IMR-90 (cell line): ENCODE measurements around the gene ACP4. TPM values are rescaled to one million over a fixed set of nuclear protein-coding genes. Genes with fewer than 3 reads are reported as not detected.
"Not testable (repeated sequence)": the region's sequence is repeated elsewhere in the genome, so short reads cannot be mapped to it uniquely, and the experiment has no call there.

ENCODE experiments used
- ATAC-seq: fragments of 200-7000 bp; cut with Tn5 transposase; 2 replicates; pipeline ENCODE4 v1.9.1; 2020; ENCODE audit warnings: low read depth, mild to moderate bottlenecking, moderate library complexity
- BruUV-seq: library from RNA; stranded (reverse); fragments of 400-500 nt; replicated peaks from 2 replicates; lab custom pipeline; 2021; lab: Mats Ljungman, UMichigan
- CTCF ChIA-PET: fragments of 300-600 bp; formaldehyde crosslinking; extraction: SDS; loops from one replicate; lab custom pipeline; 2021; ENCODE audit warnings: antibody characterized with exemption; lab: Yijun Ruan, JAX
- POLR2A ChIA-PET: fragments of 300-600 bp; sonication (Branson Sonifier 250); formaldehyde crosslinking; loops from one replicate; lab custom pipeline; 2022; ENCODE audit warnings: antibody characterized with exemption; ENCODE audit not compliant: unreplicated experiment; lab: Charles Lee
- DNase-seq: peaks from one replicate; pipeline ENCODE4 v3.0.0; 2013
- H2AFZ ChIP-seq: replicated peaks from 2 replicates; pipeline ENCODE3; 2013; ENCODE audit warnings: low read length, mild to moderate bottlenecking; ENCODE audit not compliant: poor library complexity
- H2AK5ac ChIP-seq: 2 replicates; pipeline ENCODE4 v1.6.1; 2013; ENCODE audit warnings: low read depth, low read length, inconsistent platforms
- H2AK9ac ChIP-seq: replicated peaks from 2 replicates; pipeline ENCODE3; 2013; ENCODE audit warnings: mild to moderate bottlenecking, low read depth, low read length, moderate library complexity; ENCODE audit not compliant: poor library complexity
- H2BK120ac ChIP-seq: 2 replicates; pipeline ENCODE4 v1.6.1; 2013; ENCODE audit warnings: low read depth, low read length, inconsistent platforms
- H2BK15ac ChIP-seq: 3 replicates; pipeline ENCODE4 v1.6.1; 2013; ENCODE audit warnings: low read depth, low read length, inconsistent platforms
- H2BK20ac ChIP-seq: 2 replicates; pipeline ENCODE4 v1.6.1; 2013; ENCODE audit warnings: low read depth, mild to moderate bottlenecking, inconsistent platforms, low read length, moderate library complexity
- H2BK5ac ChIP-seq: 2 replicates; pipeline ENCODE4 v1.6.1; 2013; ENCODE audit warnings: mild to moderate bottlenecking, low read depth, low read length, inconsistent platforms; ENCODE audit not compliant: poor library complexity, severe bottlenecking
- H3K14ac ChIP-seq: replicated peaks from 2 replicates; pipeline ENCODE4 v1.6.1; 2013; ENCODE audit warnings: low read depth, low read length, inconsistent platforms
- H3K18ac ChIP-seq: 2 replicates; pipeline ENCODE4 v1.6.1; 2013; ENCODE audit warnings: low read depth, low read length, control low read depth
- H3K23ac ChIP-seq: 2 replicates; pipeline ENCODE4 v1.6.1; 2013; ENCODE audit warnings: low read depth, low read length, inconsistent platforms
- H3K27ac ChIP-seq: 2 replicates; pipeline ENCODE4 v1.5.1; 2013; ENCODE audit warnings: mild to moderate bottlenecking, control low read depth, low read length; ENCODE audit not compliant: insufficient read depth
- H3K27me3 ChIP-seq: 2 replicates; pipeline ENCODE4 v1.6.1; 2013; ENCODE audit warnings: low read length; ENCODE audit not compliant: control insufficient read depth, insufficient read depth
- H3K36me3 ChIP-seq: 2 replicates; pipeline ENCODE4 v1.6.1; 2013; ENCODE audit warnings: low read length, mixed read lengths; ENCODE audit not compliant: control insufficient read depth, insufficient read depth
- H3K4ac ChIP-seq: 2 replicates; pipeline ENCODE4 v1.6.1; 2013; ENCODE audit warnings: low read depth, low read length, inconsistent platforms
- H3K4me1 ChIP-seq: 2 replicates; pipeline ENCODE4 v1.6.1; 2013; ENCODE audit warnings: low read length, mixed read lengths; ENCODE audit not compliant: control insufficient read depth, insufficient read depth
- H3K4me2 ChIP-seq: 2 replicates; pipeline ENCODE4 v1.6.1; 2013; ENCODE audit warnings: low read depth, mild to moderate bottlenecking, control low read depth, low read length, moderate library complexity
- H3K4me3 ChIP-seq: 2 replicates; pipeline ENCODE4 v1.5.1; 2013; ENCODE audit warnings: low read depth, mild to moderate bottlenecking, control low read depth, low read length, moderate library complexity; ENCODE audit not compliant: insufficient read depth
- H3K56ac ChIP-seq: 2 replicates; pipeline ENCODE4 v1.6.1; 2013; ENCODE audit warnings: low read length, inconsistent platforms; ENCODE audit not compliant: insufficient read depth; ENCODE audit errors: extremely low read depth
- H3K79me1 ChIP-seq, 2 experiments: 2 replicates each; pipeline ENCODE4 v1.6.1; 2013; ENCODE audit warnings: low read length in 2 of 2, inconsistent platforms in 1 of 2, low read depth in 1 of 2
- H3K9ac ChIP-seq: 2 replicates; pipeline ENCODE4 v1.6.1; 2013; ENCODE audit warnings: low read depth, low read length, control low read depth
- H3K9me1 ChIP-seq: 2 replicates; pipeline ENCODE4 v1.6.1; 2013; ENCODE audit warnings: low read length, inconsistent platforms; ENCODE audit not compliant: insufficient read depth
- H3K9me3 ChIP-seq: 2 replicates; pipeline ENCODE4 v1.6.1; 2013; ENCODE audit warnings: low read length; ENCODE audit not compliant: control insufficient read depth, insufficient read depth
- H4K20me1 ChIP-seq: 2 replicates; pipeline ENCODE4 v1.6.1; 2013; ENCODE audit warnings: low read length, inconsistent platforms; ENCODE audit not compliant: insufficient read depth
- H4K5ac ChIP-seq: 2 replicates; pipeline ENCODE4 v1.6.1; 2013; ENCODE audit warnings: mild to moderate bottlenecking, low read depth, low read length, control low read depth
- H4K8ac ChIP-seq, 2 experiments: 2 replicates each; pipeline ENCODE4 v1.6.1; 2013; ENCODE audit warnings: low read depth in 2 of 2, low read length in 2 of 2, control low read depth in 1 of 2, inconsistent platforms in 1 of 2
- H4K91ac ChIP-seq: 2 replicates; pipeline ENCODE4 v1.6.1; 2013; ENCODE audit warnings: low read depth, low read length, inconsistent platforms; ENCODE audit not compliant: insufficient read depth
- BHLHE40 ChIP-seq: fragments of 150-350 bp; IDR thresholded peaks from 2 replicates; pipeline ENCODE4 v1.6.1; 2016; ENCODE audit warnings: mild to moderate bottlenecking, low read depth, low read length
- ELK1 ChIP-seq: fragments of 150-350 bp; IDR thresholded peaks from 2 replicates; pipeline ENCODE4 v1.6.1; 2016; ENCODE audit warnings: low read depth, mild to moderate bottlenecking, low read length, moderate library complexity, borderline replicate concordance
- MAFK ChIP-seq: IDR thresholded peaks from 2 replicates; pipeline ENCODE4 v1.6.1; 2012; ENCODE audit warnings: low read depth, low read length, improper control_type of control experiment
- MAZ ChIP-seq: IDR thresholded peaks from 2 replicates; pipeline ENCODE4 v1.6.1; 2012; ENCODE audit warnings: low read depth, mild to moderate bottlenecking, low read length, improper control_type of control experiment, moderate library complexity, borderline replicate concordance
- MXI1 ChIP-seq: IDR thresholded peaks from 2 replicates; pipeline ENCODE4 v1.6.1; 2012; ENCODE audit warnings: low read depth, mild to moderate bottlenecking, low read length, moderate library complexity, borderline replicate concordance
- NFE2L2 ChIP-seq: fragments of 150-350 bp; IDR thresholded peaks from 2 replicates; pipeline ENCODE4 v1.6.1; 2016; ENCODE audit warnings: low read depth, mild to moderate bottlenecking, low read length
- POLR2A ChIP-seq: IDR thresholded peaks from 2 replicates; pipeline ENCODE4 v1.6.1; 2012; ENCODE audit warnings: mild to moderate bottlenecking, low read depth, low read length
- RFX5 ChIP-seq: IDR thresholded peaks from 2 replicates; pipeline ENCODE4 v1.8.0; 2012; ENCODE audit warnings: low read depth, mild to moderate bottlenecking, low read length, moderate library complexity
- SMC3 ChIP-seq: fragments of 150-350 bp; IDR thresholded peaks from 2 replicates; pipeline ENCODE4 v1.6.1; 2016; ENCODE audit warnings: low read depth, mild to moderate bottlenecking, antibody characterized with exemption, low read length, moderate library complexity
- WGBS, 2 experiments: methylation state at CpG; one replicate each; pipeline versions ENCODE4 v1.1.5 to v1.1.7; 2013; ENCODE audit warnings: missing lambda C conversion rate in 2 of 2; ENCODE audit not compliant: insufficient read length in 1 of 2; ENCODE audit errors: extremely low coverage in 2 of 2; 5-methylcytosine and 5-hydroxymethylcytosine counted together
- dilution Hi-C: fragments of 300-500 bp; cut with HindIII; formaldehyde crosslinking; loops from one replicate; pipeline ENCODE4 v1.14.3; 2018; ENCODE audit warnings: low sequenced_read_pairs; ENCODE audit not compliant: unreplicated experiment
- in situ Hi-C: fragments of 300-500 bp; cut with MboI; formaldehyde crosslinking; loops from 3 replicates; pipeline ENCODE4 v1.14.3; 2019; ENCODE audit warnings: low sequenced_read_pairs, inconsistent platforms, mixed read lengths
- intact Hi-C: fragments of 100-400 bp; cut with micrococcal nuclease; formaldehyde crosslinking; loops from 2 replicates; pipeline ENCODE4 v1.10.0; 2022
- polyA plus RNA-seq, 3 experiments: library from polyadenylated mRNA; depleted of rRNA; stranded (reverse); fragments of >200 nt; gene quantifications; 2 replicates each; pipeline ENCODE4 v1.2.3, GENCODE V29; 2012; ENCODE audit warnings: low replicate concordance in 1 of 3
- total RNA-seq: library from RNA; depleted of rRNA; stranded (reverse); fragments of >200 nt; gene quantifications from 2 replicates; pipeline ENCODE4 v1.2.3, GENCODE V29; 2012

The ACP4 gene
- total and polyA plus RNA-seq, 2 of the 4 experiments (the other 2 are of a cell fraction): not detected

GRCh38 chr19:50745221-50745620 lies 45.0 kb upstream of the ACP4 start:
- Histone ChIP-seq H3K56ac (no peak overlapping the region), H4K8ac (no peak overlapping the region), H3K4me3 (no peak overlapping the region), H3K9me3 (no peaks in the 10 kb centered on the region), H2AK5ac (no peak overlapping the region), H4K5ac (no peak overlapping the region), H2AFZ (no peak overlapping the region), H3K27me3 (peaks cover 7% of the 10 kb centered on the region), H3K14ac (no peak overlapping the region), H3K9me1 (no peaks in the 10 kb centered on the region), H3K18ac (no peak overlapping the region), H2BK120ac (no peak overlapping the region), H4K91ac (no peak overlapping the region), H3K79me1 (no peaks in the 10 kb centered on the region), H3K36me3 (no peaks in the 10 kb centered on the region), H2AK9ac (no peak overlapping the region), H3K4ac (no peak overlapping the region), H3K4me1 (no peaks in the 10 kb centered on the region), H3K4me2 (no peak overlapping the region), H2BK15ac (no peak overlapping the region), H3K27ac (no peak overlapping the region), H2BK5ac (no peak overlapping the region), H3K9ac (no peak overlapping the region), H2BK20ac (no peak overlapping the region), H4K20me1 (no peaks in the 10 kb centered on the region), H3K23ac (no peak overlapping the region)
- DNase-seq (no peak), ATAC-seq (no peak)
- ChIA-PET POLR2A (no interaction called here), CTCF (no interaction called here)
- dilution Hi-C loops: no loop called here
- no CpG with 5 or more reads among the region's 10 CpGs for WGBS, 2 experiments
- in situ Hi-C loops: no loop called here
- BruUV-seq: no TSS peak
- no peak for TF ChIP-seq MAFK
- no peak for TF ChIP-seq BHLHE40
- TF ChIP-seq ELK1: no peak
- TF ChIP-seq MXI1: no peak
- TF ChIP-seq POLR2A: no peak
- TF ChIP-seq RFX5: no peak
- no peak for TF ChIP-seq MAZ
- TF ChIP-seq SMC3: no peak
- no peak for TF ChIP-seq NFE2L2
- intact Hi-C loops: no loop called here

- H3K9ac ChIP-seq, H3K36me3 ChIP-seq, H2BK120ac ChIP-seq, H2AK5ac ChIP-seq, H3K9me3 ChIP-seq, DNase-seq, H4K5ac ChIP-seq, H3K56ac ChIP-seq, H3K9me1 ChIP-seq, H2BK5ac ChIP-seq, H3K27ac ChIP-seq, H3K4me2 ChIP-seq, H3K4me1 ChIP-seq, H2BK15ac ChIP-seq, H4K91ac ChIP-seq, H3K18ac ChIP-seq, BruUV-seq, ATAC-seq, H3K23ac ChIP-seq, H3K4ac ChIP-seq, H4K8ac ChIP-seq, intact Hi-C loops, H3K27me3 ChIP-seq, H3K4me3 ChIP-seq, H4K20me1 ChIP-seq, H2AFZ ChIP-seq, CTCF ChIA-PET, dilution Hi-C loops, POLR2A ChIA-PET, H2AK9ac ChIP-seq, H3K14ac ChIP-seq, H3K79me1 ChIP-seq, H2BK20ac ChIP-seq, in situ Hi-C loops: not testable (repeated sequence)
- WGBS, 2 experiments: no CpG with 5 or more reads among the region's 14 CpGs
Observed at GRCh38 chr19:50747141-50747540, 43.1 kb upstream of the ACP4 start.
